Activated CD4-positive, alpha-beta T cell treated with anti-CD3 and anti-CD28 coated beads for 1 hour (primary cell): Measurements from ENCODE around the gene CREG1.

Source experiments
- DNase-seq: peaks from one replicate; pipeline ENCODE4 v3.0.0-alpha.2; 2020

Gene CREG1

DNA sequence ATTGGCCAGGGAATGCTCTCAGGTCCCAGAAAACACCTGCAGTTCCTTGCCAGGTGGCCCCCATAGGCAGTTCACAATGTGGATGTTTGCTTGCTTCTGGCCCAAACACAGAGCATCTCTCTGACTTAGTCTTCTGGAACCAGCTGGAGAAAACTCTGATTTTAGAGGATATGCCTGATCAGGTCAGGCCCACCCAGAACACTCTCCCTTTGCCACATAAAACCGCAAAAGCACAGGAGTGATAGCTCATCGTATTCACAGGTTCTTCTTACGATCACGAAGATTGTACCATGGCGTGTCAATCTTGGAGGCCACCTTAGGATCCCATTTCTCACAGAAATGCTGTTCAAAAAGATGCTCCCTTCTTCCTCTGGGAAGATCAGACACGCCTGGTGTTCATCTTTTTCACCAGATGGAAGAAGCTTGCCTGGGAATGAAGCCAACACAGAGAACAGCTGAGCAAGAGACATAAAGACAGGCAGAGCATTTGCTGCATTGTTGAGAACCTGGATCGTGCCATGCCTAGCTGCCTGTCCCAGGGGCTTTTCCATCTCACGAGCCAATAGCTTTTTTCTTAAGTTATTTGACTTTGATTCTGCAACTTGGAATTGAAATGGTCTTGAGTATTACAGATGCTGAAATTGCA lies 23.6 kb downstream of the CREG1 start:
- DNase-seq, result no peak

DNA sequence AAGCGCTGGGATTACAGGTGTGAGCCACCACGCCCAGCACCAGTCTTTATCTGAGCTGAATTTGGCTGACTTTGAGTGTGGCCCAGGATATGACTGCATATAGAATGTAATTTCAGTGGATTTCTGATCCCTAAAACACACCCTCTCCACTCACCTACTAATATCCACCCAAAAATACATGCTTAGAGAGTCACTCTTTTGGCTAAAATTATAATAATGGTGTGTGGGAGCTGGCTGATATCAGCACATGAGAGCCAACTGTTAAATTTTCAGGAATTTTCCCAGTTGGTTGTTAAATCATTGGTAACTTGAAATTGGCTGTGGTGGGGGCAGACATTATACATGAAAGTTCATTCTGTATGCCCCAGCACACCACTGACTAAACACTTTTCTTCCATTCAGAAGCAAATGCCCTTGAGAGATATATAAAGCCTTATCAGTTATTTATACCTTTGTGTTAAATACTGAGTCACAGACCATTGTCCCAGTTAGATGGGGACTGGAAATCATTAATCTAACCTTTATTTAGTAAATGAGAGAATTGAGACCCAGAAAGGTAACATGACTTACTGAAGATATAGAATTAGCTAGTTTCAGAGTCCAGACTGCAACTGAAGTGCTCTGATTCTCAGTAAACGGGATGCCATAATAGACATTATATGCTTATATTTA lies 25.4 kb downstream of the CREG1 start:
- no peak for DNase-seq

DNA sequence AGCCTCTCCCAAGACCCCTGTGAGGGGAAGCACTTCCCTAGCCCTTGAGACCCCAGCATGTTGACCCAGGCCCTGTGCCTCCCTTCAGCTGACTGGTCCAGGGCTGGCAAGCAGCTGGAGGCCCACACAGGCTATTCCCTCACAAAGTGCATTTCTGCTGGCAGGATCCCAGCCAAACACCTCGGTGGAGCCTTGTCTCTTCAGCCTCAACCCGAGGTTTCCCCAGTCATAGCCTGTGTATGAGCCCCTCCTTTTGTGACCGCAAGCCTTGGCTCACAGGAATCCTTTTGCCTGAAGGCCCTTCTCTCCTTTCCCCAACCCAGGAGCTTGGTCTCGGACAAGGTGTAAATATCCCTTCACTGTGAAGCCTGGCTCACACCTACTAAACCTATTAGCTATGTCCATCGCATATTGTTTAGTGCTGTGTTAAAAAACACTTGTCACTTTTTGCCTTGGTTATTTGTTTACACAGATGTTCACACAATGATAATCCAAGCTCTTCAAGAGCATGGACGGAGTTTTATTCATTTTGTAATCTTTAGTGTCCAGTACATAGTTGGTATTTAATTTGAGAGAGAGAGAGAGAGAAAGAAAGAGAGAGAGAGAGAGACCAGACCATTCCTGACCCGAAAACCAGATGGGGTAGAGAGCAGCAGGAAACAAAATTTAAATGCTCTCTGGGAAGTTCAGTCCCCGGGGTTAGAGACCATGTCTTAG lies 26.7 kb downstream of the CREG1 start:
- no peak for DNase-seq

DNA sequence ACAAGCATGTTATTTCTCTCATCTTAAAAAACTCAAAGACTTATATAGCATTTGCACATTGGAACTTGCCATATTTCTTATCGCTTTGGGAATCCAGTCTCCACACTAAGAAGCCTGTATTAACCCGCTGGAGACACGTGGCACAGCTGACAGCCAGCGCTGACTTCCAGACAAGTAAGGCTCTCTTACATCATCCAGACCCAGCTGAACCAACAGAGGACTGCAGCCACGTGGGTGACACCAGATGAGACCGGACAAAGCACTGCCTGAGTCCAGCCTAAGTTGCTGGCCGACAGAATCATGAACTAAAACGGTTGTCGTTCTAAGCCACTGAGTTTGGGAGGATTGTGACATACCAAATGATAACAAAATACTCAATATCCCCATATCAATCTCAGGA lies 28.9 kb downstream of the CREG1 start:
- no peak for DNase-seq

DNA sequence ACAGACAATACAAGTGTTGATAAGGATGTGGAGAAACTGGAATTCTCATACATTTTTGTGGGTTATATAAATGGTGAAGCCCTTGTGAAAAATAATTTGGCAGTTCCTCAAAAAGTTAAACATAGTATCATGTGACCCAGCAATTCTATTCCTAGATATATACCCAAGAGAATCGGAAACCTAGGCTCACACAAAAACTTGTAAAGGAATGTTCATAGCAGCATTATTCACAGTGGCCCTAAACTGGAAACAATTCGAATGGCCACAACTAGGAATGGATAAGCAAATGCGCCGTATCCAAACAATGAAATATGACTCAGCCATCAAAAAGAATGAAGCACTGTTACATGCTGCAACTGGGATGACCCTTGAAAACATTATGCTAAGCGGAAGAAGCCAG lies 31.3 kb downstream of the CREG1 start:
- DNase-seq, result no peak

DNA sequence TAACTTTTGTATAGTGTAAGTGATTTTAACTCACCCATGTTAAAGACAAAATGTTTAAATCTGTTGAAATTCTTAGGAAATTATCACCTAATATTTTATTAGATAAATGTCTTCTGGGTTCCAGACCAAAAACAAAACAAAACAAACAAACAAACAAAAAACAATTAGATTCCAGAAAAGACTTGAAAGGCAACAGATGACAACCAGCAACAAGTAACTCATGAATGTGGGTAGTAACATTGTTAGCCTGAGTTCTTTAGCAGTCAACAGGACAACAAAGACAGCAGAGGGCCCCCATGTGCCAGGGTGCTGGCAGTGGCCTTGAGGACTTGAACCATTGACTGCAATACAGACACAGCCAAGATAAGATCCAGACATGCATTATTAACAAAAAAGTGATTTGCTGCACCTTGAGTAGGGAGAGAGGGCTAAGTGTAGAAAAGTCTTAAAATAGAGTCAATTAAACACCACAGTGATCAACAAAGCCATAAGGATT lies 32.8 kb downstream of the CREG1 start:
- DNase-seq, result no peak

DNA sequence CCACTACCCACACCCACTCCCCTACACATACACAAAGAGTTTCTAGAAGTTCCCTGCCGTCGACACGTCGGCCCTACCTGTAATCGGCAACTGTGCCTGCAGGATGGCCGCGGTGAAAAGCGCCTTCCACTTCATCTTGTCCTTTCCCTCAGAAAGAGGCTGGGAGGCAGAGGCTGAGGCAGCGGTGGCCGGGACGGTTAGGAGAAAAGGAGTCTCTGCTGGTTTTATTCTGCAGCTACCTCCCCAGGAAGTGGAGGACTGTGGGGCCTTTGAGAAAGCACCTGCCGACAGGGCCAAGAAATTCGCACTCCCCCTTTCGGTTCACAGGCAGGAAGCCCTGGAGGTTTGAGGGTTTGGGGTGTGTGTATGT lies 35.2 kb downstream of the CREG1 start, which contains the start of gene CD247:
TSS of gene CD247 (minus strand) at position 199 of the 370 bp plus-strand sequence. CDS start at position 135, 64 bp downstream.
- peak; percentile 70 for DNase-seq

DNA sequence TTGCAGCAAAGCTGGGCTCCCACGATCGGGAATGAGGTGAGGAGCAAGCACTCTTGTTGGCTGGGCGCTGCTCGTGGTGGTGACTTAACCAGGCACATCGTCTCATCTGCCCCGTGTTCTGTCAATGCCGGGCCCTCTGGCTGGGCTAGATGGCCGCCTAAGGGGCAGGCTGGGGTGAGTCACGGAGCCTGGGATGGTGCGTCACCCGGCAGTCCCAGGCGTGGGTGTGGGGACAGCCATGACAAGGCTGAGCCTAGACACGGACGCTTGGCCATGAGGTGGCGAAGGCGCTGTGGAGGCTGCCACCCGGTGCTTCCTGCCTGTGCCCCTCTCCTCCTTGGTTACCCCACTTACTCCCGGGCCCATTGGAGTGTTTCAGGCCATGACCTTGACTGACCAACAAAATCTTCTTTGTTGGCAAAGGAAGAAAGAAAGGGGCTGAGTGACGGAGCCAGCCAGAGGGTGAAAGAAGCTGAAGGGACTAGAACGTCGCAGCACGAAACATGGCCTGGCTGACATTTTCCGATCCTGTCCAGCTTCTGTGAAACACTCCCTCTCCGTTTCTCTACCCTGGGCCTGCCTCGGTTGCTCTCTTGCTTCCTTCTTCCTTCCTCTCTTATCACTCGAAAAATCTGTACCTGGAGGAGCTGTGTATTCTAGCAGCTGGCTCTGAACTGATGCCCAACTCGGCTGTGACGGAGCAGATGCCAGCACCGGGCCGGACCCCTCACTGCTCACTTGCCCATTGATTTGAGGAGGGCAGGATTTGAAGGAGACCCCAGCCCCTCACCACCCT lies 35.8 kb downstream of the CREG1 start:
- peak; percentile 83 for DNase-seq

DNA sequence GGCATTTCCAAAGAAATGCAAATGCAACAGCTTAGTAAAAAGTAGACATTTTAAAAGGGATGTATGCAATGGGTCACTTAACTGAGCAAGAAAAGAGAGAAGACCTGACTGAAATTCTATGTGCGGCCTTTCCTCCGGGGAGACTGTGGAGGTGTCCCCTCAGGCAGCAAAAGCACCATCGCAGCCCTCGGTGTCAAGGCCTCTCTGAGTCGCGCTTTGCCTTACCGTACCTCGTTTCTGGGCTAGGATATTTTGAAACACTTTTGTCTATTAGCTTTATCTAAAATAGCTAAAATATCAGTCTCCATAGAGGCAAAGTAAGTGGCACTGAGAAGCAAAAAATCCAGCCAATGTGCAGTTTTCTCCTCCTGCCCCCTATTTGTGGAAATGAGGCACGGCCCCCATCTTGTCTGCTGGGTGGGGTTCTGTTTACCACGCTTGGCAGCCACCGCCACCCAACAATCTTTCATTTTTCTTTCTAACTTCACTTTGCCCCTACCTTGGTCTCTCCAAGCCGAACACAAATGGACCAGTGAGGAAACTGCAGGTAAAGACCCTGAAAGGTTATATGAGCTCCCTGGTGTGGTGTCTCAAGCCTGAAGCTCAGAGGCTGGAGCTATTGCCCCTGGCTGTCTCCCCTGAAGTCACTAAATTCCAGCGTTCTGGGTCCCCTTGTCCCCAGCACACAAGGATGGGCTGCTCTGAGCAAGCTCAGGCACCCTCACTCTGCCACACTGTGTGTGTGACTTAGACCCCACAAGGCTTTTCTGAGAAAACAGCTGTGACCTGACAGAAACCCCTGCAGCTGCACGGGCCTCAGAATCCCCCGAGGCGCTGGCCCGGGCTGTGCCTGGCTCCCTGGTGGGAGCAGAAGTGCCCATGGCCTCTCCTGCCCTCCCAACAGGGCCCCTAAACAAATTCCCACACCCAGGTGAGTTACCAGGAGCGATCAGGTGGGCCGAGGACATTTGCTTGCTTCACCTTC lies 36.9 kb downstream of the CREG1 start:
- no peak for DNase-seq

DNA sequence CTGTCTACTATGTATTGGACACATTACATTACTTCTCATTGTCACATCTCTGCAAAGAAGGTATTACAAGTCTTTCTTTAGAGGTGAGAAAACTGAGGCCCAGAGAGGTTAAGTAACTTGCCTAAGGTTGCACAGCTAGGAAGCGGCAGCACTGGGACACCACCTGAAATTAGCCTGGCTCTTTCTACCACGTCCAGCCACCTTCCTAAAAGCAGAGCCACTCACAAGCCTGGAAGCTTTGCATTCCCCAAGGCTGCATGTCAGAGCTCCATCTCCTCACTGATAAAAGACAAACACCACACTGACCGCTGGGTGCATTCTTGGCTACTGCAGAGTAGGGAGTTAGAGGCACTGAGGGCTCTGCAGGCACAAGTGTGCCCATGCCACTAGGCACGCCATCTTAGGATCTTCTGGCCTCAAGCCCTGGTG lies 37.7 kb downstream of the CREG1 start:
- no peak for DNase-seq

DNA sequence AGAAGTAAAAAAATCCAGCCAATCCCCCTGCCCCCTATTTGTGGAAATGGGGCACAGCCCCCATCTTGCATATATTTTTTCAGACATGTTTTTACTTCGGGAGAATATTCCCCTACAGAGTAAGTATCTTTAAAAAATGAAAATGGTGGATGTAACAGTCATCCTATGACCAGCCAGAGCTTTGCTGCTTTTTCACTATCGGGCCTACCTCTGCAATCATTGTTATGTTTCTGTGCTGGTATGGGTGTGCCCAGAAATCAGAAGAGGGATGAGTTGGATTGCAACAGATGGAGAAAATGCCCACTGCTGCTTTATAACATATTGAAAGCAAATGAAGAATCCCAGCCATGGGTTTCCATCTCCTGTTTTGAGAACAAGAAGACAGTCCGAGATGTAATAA lies 38.1 kb downstream of the CREG1 start:
- DNase-seq, result no peak

DNA sequence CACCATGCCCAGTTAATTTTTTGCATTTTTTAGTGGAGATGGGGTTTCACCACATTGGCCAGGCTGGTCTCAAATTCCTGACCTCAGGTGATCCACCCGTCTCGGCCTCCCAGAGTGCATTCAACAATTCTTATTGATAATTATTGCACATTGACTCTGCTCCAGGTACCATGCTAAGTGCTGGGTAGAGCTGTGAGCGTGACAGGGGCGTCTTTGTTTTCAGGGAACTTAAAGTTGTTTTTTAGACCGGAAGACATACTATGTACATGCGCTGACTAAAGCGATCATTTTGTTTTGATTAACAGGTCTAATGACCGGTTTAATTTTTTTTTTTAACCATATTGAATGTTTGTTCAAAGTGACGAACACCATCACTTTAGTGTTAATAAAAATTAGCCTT lies 39.3 kb downstream of the CREG1 start:
- DNase-seq, result no peak

DNA sequence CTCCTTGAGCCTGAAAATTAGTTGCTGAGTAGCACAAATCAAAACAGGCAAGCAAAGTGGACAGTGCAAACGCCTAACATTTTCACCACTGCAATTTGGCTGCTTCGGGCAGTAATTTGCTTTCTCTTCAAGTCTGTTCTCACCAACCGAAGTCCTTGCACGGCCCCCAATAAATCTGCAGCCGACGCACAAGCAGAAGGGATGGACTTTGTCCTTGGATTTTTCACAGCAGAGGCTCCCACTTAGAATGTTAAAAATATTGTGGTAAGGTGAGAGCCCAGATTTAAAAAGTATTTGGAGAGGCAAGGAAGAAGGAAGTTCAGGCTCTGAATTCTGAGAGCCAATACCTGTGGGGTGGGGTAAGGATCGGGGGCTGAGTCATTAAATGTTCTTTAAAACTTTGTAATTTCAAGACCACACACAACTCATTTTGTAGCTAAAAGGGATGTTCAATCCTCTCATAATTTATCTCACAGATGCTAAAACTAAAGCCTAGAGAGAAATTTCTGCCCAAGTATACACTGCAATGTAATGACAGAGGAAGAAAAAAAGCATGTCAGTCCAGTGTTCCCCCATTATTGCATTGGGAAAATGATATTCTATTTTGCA lies 41.4 kb downstream of the CREG1 start:
- no peak for DNase-seq

DNA sequence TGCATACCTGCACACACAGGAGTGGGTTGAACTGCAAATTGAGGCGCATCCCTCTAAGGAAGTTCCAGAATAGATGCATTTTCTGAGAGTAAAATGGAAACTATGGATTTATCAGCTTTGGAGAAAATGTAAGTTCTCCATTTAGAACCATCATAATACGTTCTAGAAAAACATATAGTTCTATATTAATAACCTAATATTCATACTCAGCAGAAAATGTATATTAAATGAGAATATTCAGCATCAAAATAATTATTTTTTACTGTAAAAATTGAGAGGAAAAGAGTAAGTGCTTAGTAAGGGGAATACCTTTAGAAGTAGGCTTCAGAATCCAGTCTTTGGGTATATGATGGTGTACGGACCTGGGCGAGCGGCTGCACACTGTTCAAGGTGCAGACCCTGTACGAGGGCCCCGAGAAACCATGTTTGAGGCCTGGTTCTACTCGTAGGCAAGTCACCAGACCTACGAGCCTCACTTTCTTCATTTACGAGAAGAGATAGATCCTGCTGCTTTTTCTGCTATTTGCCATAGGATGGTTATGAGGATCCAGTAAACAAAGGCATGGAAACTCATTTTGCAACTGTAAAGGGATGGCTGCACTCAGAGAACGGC lies 42.1 kb downstream of the CREG1 start:
- no peak for DNase-seq

DNA sequence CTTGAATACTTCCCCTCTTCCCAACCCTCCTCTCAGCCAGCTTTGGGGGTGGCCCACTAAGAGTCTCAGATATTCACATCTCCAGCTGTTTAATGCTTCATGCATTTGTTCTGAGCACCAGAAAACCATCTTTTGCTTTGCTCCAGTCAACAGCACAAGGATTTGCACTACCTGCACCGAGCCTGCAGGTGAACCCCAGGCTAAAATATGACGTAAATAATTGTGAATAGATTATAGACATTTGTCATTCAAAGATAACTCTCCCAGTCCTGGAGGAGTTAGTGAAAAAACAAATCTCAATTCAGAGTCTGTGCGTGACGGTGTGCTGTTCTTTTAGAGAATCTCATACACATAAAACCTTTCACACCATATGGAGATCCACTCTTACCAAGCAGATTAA lies 42.7 kb downstream of the CREG1 start:
- no peak for DNase-seq

DNA sequence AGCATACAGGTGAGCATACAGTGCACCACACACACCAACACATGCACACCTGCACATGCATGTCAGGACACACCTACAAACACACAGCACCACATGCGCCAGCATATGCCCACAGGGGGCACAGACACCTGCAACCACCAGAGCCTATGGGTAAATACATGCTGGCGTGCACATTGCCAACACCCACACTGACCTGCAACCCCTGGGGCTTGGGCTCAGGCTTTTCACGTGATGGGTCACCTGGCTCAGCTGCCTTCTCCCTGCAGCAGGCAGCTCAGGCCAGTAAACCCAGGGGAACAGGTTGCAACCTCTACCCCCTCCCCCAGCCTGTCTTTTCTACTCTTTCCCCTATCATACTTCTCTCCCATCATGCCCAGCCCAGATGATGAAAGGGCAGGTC lies 43.3 kb downstream of the CREG1 start:
- no peak for DNase-seq

DNA sequence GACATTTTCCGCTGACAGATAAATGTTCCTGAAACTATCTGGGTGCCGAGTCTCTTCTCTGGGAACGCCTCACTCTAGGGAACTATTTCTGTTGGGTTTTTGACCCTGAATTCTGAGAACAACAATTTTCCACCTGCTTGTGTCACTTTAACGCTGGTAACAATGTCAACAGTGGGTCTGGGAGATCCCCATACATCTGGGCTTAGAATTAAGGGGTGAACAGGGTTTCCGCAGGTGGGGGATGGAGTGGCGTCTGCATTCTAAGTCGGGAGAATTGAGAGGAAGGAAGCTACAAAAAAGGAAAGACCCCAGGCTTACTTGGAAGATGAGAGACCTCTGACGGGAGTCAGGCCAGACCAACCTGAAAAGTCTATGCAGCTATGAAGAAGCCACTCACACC lies 44.0 kb downstream of the CREG1 start:
- DNase-seq, result no peak

DNA sequence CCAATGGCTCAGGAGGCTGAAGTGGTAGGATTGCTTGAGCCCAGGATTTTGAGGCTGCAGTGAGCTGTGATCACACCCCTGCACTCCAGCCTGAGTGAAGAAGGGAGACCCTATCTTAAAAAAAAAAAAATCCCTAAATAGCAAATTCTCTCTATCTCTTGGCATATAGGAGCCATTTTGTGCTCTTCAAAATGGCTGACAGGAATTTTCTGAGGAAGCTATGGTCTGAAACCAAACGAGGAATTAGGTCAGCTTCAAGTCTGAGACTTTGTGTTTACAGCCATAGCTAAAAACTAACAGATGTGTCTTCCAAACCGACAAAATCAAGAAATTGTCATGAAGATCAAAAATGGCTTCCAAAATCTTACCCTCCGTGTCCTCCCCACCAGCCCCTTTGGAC lies 45.8 kb downstream of the CREG1 start:
- no peak for DNase-seq

DNA sequence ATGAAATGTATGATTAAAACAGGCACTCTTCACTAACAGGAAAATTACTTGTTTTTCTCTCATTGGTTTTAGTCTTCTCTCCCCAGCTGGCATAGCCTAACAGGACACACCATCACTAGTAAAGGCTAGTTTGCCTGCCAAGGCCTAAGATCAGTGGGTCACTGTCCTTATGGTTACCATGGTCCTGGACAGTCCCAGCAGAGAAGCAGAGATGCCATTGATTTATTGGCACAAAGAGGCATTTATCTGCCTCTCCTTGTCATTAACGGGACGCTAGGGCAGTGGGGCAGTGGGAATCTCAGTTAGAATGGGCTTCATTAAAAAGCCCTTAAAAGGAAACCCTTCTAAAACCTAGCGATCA lies 49.1 kb downstream of the CREG1 start:
- DNase-seq, result no peak

DNA sequence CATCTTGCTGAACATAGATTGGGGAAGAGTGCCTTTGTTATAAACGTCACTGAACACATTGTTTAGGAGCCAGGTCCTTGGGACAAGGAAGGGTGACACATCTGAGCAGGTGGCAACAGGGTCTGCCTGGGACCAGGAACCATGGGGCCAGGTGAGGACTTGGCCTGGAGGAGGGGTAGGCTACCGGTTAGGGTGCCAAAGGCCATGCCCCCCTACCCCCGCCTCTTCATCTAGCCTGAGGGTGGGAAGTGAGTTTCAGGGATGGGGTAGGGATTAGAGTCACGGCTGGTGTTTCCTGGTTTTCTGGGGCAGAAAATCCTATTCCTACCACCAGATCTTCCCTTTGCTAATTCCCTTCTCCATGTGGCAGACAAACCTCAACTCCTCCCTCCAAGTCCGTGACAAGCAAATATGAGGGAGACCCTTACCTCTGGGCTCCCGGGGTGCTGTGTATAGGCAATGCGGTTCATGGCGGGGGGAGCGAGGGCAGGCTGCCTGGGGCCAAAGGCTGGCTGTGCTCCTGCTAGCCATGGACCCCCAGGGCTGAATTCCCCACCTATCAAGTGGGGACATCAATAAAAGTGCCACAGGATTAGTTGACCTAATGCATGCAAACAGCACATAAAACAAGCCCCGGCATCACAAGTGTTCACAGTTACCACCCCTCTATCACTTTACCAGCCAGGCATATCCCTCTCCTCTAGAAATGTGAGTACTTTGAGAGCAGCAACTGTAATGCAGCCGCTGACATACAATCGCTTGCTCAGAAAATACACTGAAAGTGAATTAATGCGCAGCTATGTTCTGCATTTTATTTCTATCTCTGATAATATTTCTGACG lies 49.7 kb downstream of the CREG1 start:
- DNase-seq, result no peak
